Activated CD4-positive, alpha-beta memory T cell treated with anti-CD3 and anti-CD28 coated beads for 36 hours (primary cell): ENCODE data around the gene COPS7A. TPM values are rescaled to one million over a fixed set of nuclear protein-coding genes. Genes with fewer than 3 reads are reported as not detected.
A peak's percentile ranks its signal among the peaks of the same experiment; 100 is the strongest.

Experiments used
- CTCF ChIA-PET: fragments of 350-600 bp; sonication (Branson Sonifier 250); formaldehyde crosslinking; loops from one replicate; lab custom pipeline; 2021; ENCODE audit warnings: antibody characterized with exemption, inconsistent platforms; lab: Charles Lee
- POLR2A ChIA-PET: fragments of 350-600 bp; sonication (Branson Sonifier 250); formaldehyde crosslinking; loops from one replicate; lab custom pipeline; 2021; ENCODE audit warnings: antibody characterized with exemption; lab: Charles Lee
- DNase-seq: peaks from one replicate; pipeline ENCODE4 v3.0.0-alpha.2; 2020
- H3K27ac Mint-ChIP-seq: one replicate; pipeline ENCODE4 v1.8.0; 2021; ENCODE audit warnings: mixed read lengths
- H3K27me3 Mint-ChIP-seq: one replicate; pipeline ENCODE4 v1.8.0; 2021; ENCODE audit warnings: mixed read lengths
- H3K36me3 Mint-ChIP-seq: one replicate; pipeline ENCODE4 v1.8.0; 2021; ENCODE audit warnings: mixed read lengths
- H3K4me1 Mint-ChIP-seq: one replicate; pipeline ENCODE4 v1.8.0; 2021; ENCODE audit warnings: low read depth, mixed read lengths
- H3K4me3 Mint-ChIP-seq: one replicate; pipeline ENCODE4 v1.8.0; 2021; ENCODE audit warnings: mild to moderate bottlenecking, mixed read lengths
- H3K9me3 Mint-ChIP-seq: one replicate; pipeline ENCODE4 v1.8.0; 2021; ENCODE audit warnings: mixed read lengths
- intact Hi-C: fragments of 100-400 bp; cut with micrococcal nuclease; formaldehyde crosslinking; loops from one replicate; pipeline ENCODE4 v1.15.1; 2023
- total RNA-seq, 2 experiments: library from RNA; stranded (reverse); gene quantifications; one replicate each; pipeline ENCODE4 v1.2.3, GENCODE V29; 2021

The COPS7A gene
- total RNA-seq, 2 experiments from 2014 or later, result 37.6 to 39.4 TPM

DNA sequence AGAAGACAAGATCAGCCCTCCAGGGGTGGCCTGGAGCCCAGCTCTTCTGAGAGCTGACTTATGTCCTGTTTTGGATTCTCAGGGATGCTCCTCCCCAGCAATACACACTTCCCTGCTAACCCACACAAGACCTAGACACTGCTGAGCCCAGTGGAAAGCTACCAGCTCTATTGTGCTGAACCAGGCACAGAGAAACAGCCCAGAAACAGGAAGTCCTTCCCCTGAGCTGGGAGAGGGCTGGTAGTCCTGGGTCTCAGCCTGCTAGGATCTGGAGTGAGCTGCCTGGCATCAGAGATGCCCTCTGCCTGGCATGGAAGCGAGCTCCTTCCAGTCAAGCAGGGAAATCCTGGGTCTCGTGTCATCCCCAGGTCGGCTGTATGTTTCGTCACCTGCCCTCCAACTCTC lies 47.2 kb downstream of the COPS7A start:
- Mint-ChIP-seq H3K9me3 (no peaks in the 10 kb centered on the region), H3K36me3 (peaks cover 37% of the 10 kb centered on the region), H3K27ac (peak overlapping the region; percentile 84), H3K4me1 (peaks cover 57% of the 10 kb centered on the region), H3K4me3 (no peak overlapping the region), H3K27me3 (peaks cover 13% of the 10 kb centered on the region)
- intact Hi-C loops, result no loop called here
- ChIA-PET CTCF (interaction anchor here (0.6 to 3.7 kb wide), 8 partner anchors 9 to 201 kb away, joined by 3 to 24 read pairs (median 8); partner anchors contain the start of gene MLF2), POLR2A (interaction anchor here (0.8 to 2.1 kb wide), 3 partner anchors 10 to 97 kb away, joined by 3 to 10 read pairs (median 8); partner anchors contain the start of genes CD4 and TPI1)
- DNase-seq, result peak; percentile 55

DNA sequence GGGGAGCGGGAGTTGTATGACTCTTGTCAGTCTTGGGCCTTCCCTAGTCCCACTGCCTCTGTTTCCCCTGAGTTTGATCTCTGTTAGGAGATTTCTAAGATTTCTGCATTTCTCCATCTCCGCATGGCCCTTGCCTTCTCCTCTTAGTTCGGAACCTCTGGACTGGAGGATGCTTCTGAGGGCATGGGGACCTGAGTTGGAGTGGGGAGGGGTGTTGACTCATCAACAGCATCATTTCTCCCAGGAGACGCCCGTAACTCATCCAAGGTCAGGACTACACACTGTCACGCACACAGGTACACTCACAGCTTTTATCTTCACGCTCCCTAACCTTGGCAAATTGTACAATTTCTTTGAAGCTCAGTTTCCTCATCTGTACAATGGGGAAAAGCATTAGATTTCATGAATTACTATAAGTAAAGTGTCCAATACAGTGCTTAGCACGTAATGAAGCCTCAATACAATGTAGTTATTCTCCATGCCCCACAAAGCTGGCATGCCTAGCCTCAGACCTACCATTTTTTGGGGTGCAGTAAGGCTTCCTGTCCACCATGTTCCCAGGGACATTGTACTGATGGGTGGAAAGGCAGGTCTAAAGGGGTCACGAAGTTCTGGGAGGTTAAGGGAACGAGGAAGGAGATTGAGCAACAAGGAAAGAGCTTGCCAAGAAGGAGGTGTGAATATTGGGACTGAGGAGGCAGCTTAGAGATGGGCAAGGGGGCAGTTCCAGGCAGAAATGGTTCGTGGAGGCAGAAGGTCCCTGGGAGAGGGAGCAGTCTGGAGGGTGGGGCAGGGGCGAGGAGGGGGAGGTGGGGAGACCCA lies 47.9 kb downstream of the COPS7A start:
- ChIA-PET POLR2A (interaction anchor here (0.6 to 3.7 kb wide), 6 partner anchors 9 to 156 kb away, joined by 3 to 12 read pairs (median 7); partner anchors contain the start of genes CD4 and TPI1), CTCF (interaction anchor here (0.6 to 3.7 kb wide), 8 partner anchors 9 to 201 kb away, joined by 3 to 24 read pairs (median 8); partner anchors contain the start of genes COPS7A, MLF2 and ZNF384)
- Mint-ChIP-seq H3K27ac (peak overlapping the region; percentile 84), H3K36me3 (peaks cover 41% of the 10 kb centered on the region), H3K27me3 (peaks cover 13% of the 10 kb centered on the region), H3K4me1 (peaks cover 62% of the 10 kb centered on the region), H3K9me3 (no peaks in the 10 kb centered on the region), H3K4me3 (peak overlapping the region; percentile 86)
- intact Hi-C loops, result no loop called here
- DNase-seq, result no peak

DNA sequence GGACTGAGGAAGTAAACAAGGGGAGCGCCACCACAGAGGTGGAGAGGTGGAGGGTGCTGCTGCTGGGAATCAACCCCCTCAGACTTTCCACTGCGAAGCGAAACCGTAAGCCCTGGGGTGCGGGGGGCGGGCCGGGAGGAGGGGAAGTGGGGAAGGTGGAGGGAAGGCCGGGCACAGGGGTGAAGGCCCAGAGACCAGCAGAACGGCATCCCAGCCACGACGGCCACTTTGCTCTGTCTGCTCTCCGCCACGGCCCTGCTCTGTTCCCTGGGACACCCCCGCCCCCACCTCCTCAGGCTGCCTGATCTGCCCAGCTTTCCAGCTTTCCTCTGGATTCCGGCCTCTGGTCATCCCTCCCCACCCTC lies 48.5 kb downstream of the COPS7A start, which contains the start of gene LAG3:
Gene LAG3, plus strand, starts transcription at position 190 of the 365 bp plus-strand sequence. CDS start 333 bp downstream, outside the sequence.
- Mint-ChIP-seq H3K4me3 (peak within 1 kb of the TSS; percentile 86), H3K27ac (peak within 1 kb of the TSS; percentile 84), H3K27me3 (peaks cover 13% of the 10 kb centered on the region), H3K36me3 (peaks cover 42% of the 10 kb centered on the region), H3K9me3 (no peaks in the 10 kb centered on the region), H3K4me1 (peaks cover 64% of the 10 kb centered on the region)
- ChIA-PET POLR2A (interaction anchor here (0.6 to 3.7 kb wide), 4 partner anchors 14 to 157 kb away, joined by 4 to 12 read pairs (median 7); partner anchors contain the start of gene CD4), CTCF (interaction anchor here (1.0 to 3.7 kb wide), 6 partner anchors 8 to 83 kb away, joined by 3 to 24 read pairs (median 8); partner anchors contain the start of genes COPS7A, MLF2 and ZNF384)
- intact Hi-C loops, result no loop called here
- peak; percentile 85 for DNase-seq

DNA sequence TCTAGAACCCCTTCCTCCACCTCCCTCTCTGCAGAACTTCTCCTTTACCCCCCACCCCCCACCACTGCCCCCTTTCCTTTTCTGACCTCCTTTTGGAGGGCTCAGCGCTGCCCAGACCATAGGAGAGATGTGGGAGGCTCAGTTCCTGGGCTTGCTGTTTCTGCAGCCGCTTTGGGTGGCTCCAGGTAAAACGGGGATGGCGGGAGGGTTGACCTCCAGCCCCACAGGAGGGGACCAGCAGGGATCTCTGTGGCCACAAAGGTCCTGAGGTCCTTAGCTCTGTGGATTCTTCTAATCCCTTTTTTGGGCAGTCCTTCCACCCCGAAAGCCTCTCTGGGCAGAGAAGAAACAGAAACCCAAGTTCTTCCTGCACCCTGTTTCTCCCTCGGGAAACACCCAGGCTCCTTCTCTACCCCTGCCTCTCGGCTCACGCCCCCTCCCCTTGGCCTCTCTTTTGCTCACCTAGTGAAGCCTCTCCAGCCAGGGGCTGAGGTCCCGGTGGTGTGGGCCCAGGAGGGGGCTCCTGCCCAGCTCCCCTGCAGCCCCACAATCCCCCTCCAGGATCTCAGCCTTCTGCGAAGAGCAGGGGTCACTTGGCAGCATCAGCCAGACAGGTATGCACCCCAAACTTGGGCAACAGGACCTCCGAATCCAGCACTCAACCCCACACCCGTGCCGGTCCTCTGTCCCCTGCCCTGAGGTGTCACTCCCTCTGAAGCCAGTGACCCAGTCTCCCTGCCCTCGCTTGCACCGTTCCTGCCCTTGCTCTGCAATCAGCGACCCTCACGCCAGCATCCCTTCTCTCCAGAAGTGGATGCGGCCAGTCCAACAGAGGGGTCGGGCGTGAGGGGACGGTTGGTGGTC lies 49.1 kb downstream of the COPS7A start:
- Mint-ChIP-seq H3K9me3 (no peaks in the 10 kb centered on the region), H3K4me1 (peaks cover 61% of the 10 kb centered on the region), H3K27me3 (peaks cover 9% of the 10 kb centered on the region), H3K27ac (peak overlapping the region; percentile 84), H3K4me3 (peak overlapping the region; percentile 86), H3K36me3 (peaks cover 44% of the 10 kb centered on the region)
- CTCF ChIA-PET, result interaction anchor here (1.0 to 3.5 kb wide), 5 partner anchors 19 to 89 kb away, joined by 4 to 24 read pairs (median 5); partner anchors contain the start of genes COPS7A, MLF2 and ZNF384
- intact Hi-C loops, result no loop called here
- POLR2A ChIA-PET, result interaction anchor here (1.2 to 3.7 kb wide), 3 partner anchors 13 to 19 kb away, joined by 6 to 12 read pairs (median 7); partner anchors contain the start of gene MLF2
- DNase-seq, result no peak

DNA sequence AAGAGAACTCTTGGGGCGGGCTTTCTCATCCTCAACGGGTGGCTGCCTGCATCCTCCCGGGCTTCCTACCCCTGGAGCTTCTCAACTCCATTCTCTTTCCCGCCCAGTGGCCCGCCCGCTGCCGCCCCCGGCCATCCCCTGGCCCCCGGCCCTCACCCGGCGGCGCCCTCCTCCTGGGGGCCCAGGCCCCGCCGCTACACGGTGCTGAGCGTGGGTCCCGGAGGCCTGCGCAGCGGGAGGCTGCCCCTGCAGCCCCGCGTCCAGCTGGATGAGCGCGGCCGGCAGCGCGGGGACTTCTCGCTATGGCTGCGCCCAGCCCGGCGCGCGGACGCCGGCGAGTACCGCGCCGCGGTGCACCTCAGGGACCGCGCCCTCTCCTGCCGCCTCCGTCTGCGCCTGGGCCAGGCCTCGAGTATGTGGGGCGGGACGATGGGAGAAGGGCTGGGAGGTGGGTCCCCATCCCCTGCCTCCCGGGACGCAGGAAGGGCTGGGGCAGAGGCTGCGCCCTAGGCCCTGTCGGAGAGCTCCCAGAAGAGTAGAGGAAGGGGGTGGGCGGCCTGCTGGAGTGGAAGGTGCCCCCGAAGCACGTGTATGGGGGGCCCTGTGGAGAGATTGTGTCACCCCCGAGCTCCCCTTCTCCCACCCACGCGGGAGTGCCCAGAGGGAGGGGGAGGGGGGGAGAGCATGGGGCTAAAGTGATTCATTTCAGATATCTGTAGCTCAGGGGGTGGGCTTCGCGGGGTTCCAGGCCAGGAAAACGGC lies 49.9 kb downstream of the COPS7A start:
- H3K4me3 Mint-ChIP-seq, result peak overlapping the region; percentile 86

DNA sequence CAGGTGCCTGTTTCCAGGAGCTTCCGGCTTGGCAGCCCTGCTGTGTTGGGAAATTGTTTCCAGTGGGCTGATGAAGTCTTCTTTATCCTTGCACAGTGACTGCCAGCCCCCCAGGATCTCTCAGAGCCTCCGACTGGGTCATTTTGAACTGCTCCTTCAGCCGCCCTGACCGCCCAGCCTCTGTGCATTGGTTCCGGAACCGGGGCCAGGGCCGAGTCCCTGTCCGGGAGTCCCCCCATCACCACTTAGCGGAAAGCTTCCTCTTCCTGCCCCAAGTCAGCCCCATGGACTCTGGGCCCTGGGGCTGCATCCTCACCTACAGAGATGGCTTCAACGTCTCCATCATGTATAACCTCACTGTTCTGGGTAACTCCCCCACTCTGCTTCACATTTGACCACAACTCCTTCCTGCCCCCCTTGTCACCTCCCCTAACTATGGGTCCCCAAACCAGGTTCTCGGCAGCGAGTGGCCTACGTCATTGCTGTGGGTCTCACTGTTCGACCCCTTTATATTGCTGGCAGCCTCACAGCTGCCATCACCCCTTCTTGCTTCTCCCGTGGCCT lies 50.7 kb downstream of the COPS7A start:
- Mint-ChIP-seq H3K27ac (peak overlapping the region; percentile 80), H3K4me3 (peak overlapping the region; percentile 80), H3K9me3 (no peaks in the 10 kb centered on the region), H3K4me1 (peaks cover 68% of the 10 kb centered on the region), H3K36me3 (peaks cover 54% of the 10 kb centered on the region), H3K27me3 (peaks cover 3% of the 10 kb centered on the region)
- DNase-seq, result peak; percentile 36
- ChIA-PET POLR2A (interaction anchor here (0.8 to 3.7 kb wide), 5 partner anchors 15 to 51 kb away, joined by 3 to 13 read pairs (median 7); partner anchors contain the start of genes CD4, COPS7A and MLF2), CTCF (interaction anchor here (1.0 to 5.2 kb wide), 7 partner anchors 8 to 90 kb away, joined by 3 to 51 read pairs (median 6); partner anchors contain the start of genes CD4, MLF2 and PTMS)
- intact Hi-C loops, result loop anchor here (2.0 kb wide), 1 partner anchor 16 kb away; no protein-coding TSS in a partner anchor

More for the DNA sequence above, 49.9 kb downstream of the COPS7A start:
- Mint-ChIP-seq H3K4me1 (peaks cover 62% of the 10 kb centered on the region), H3K27me3 (peaks cover 4% of the 10 kb centered on the region), H3K27ac (peak overlapping the region; percentile 84), H3K36me3 (peaks cover 51% of the 10 kb centered on the region), H3K9me3 (no peaks in the 10 kb centered on the region)
- ChIA-PET POLR2A (interaction anchor here (0.6 to 3.7 kb wide), 5 partner anchors 15 to 50 kb away, joined by 3 to 13 read pairs (median 7); partner anchors contain the start of genes CD4, COPS7A and MLF2), CTCF (interaction anchor here (1.0 to 5.2 kb wide), 6 partner anchors 7 to 89 kb away, joined by 3 to 51 read pairs (median 7); partner anchors contain the start of genes CD4, MLF2 and PTMS)
- intact Hi-C loops, result loop anchor here (2.0 kb wide), 1 partner anchor 17 kb away; no protein-coding TSS in a partner anchor
- DNase-seq, result peak; percentile 61

DNA sequence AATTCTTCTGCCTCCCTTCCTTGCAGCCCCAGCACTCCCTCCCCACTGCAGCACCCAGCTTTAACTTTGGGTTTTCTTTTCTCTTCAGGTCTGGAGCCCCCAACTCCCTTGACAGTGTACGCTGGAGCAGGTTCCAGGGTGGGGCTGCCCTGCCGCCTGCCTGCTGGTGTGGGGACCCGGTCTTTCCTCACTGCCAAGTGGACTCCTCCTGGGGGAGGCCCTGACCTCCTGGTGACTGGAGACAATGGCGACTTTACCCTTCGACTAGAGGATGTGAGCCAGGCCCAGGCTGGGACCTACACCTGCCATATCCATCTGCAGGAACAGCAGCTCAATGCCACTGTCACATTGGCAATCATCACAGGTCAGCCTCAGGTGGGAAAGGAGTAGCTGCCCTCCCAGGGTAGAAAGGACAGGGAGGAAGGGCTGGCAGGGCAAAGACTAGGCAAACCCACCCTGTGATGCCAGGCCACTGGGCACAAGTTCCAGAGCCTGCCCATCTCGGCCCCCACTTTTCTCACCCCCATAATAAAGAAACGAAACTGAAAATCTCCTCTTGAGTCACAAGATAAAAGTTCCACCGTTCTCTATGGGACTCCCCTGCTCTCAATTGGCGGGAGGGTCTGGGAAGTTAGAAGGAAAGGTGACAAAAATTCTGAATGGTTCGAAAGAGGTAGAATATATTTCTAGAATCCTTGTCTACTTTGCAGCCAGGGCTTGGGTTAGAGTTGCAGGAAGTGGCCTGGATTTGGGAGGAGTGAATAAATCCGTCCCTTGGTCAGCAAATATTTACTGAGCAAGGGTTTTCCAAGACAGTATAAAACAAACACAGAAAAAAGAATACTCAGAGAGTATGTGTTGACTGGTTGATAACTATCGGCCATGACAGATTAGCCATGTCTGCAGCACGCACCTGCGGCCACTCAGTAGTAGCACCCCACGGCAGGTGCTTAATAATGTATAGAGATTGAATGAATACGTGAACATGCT lies 51.6 kb downstream of the COPS7A start:
- ChIA-PET POLR2A (interaction anchor here (1.4 to 3.7 kb wide), 3 partner anchors 14 to 22 kb away, joined by 5 to 13 read pairs (median 12); partner anchors contain the start of genes CD4 and MLF2), CTCF (interaction anchor here (1.0 to 5.2 kb wide), 5 partner anchors 9 to 22 kb away, joined by 3 to 51 read pairs (median 8); partner anchors contain the start of genes CD4, MLF2 and PTMS)
- Mint-ChIP-seq H3K36me3 (peaks cover 52% of the 10 kb centered on the region), H3K27me3 (peaks cover 3% of the 10 kb centered on the region), H3K9me3 (no peaks in the 10 kb centered on the region), H3K27ac (peak overlapping the region; percentile 80), H3K4me3 (peak overlapping the region; percentile 80), H3K4me1 (peaks cover 76% of the 10 kb centered on the region)
- intact Hi-C loops, result loop anchor here (2.0 kb wide), 1 partner anchor 15 kb away; no protein-coding TSS in a partner anchor
- peak; percentile 22 for DNase-seq

DNA sequence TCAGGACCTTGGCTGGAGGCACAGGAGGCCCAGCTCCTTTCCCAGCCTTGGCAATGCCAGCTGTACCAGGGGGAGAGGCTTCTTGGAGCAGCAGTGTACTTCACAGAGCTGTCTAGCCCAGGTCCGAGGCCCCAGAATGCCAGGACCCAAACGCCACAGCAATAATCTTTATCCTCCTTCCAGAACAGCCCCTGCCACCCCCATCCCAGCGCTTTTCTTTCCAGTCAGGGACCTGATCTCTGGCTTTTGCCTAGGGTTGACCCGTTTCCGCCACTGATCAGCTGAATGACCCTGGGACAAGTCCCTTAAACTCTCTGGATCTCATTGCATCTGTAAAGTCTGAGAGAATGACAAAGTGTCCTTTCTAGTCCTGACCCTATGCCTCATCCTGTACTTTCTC lies 53.5 kb downstream of the COPS7A start:
- CTCF ChIA-PET, result interaction anchor here (0.6 to 5.2 kb wide), 5 partner anchors 11 to 182 kb away, joined by 3 to 72 read pairs (median 3); partner anchors contain the start of genes MLF2 and PTMS
- Mint-ChIP-seq H3K27me3 (peaks cover 3% of the 10 kb centered on the region), H3K4me1 (peaks cover 69% of the 10 kb centered on the region), H3K36me3 (peaks cover 49% of the 10 kb centered on the region), H3K9me3 (no peaks in the 10 kb centered on the region), H3K27ac (no peak overlapping the region), H3K4me3 (no peak overlapping the region)
- POLR2A ChIA-PET, result interaction anchor here (0.7 to 1.0 kb wide), 3 partner anchors 9 to 84 kb away, joined by 3 to 6 read pairs (median 3); partner anchors contain the start of gene PTMS
- DNase-seq, result no peak
- intact Hi-C loops, result no loop called here

DNA sequence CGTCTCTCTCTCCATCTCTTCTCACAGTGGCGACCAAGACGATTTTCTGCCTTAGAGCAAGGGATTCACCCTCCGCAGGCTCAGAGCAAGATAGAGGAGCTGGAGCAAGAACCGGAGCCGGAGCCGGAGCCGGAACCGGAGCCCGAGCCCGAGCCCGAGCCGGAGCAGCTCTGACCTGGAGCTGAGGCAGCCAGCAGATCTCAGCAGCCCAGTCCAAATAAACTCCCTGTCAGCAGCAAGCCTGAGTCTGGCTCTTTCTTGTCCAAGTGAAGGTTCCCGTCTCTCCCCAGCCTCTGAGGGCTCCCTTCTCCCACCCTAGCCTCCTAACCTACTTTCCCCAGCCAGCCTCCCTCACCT lies 54.3 kb downstream of the COPS7A start:
- Mint-ChIP-seq H3K27ac (peak overlapping the region; percentile 46), H3K4me3 (peak overlapping the region; percentile 67), H3K9me3 (no peaks in the 10 kb centered on the region), H3K27me3 (peaks cover 2% of the 10 kb centered on the region), H3K36me3 (peaks cover 47% of the 10 kb centered on the region), H3K4me1 (peaks cover 73% of the 10 kb centered on the region)
- intact Hi-C loops, result no loop called here
- POLR2A ChIA-PET, result interaction anchor here (0.6 to 1.8 kb wide), 5 partner anchors 11 to 146 kb away, joined by 3 to 19 read pairs (median 5); partner anchors contain the start of genes CD4, MLF2 and PTMS
- DNase-seq, result no peak
- CTCF ChIA-PET, result interaction anchor here (0.6 to 5.2 kb wide), 21 partner anchors 9 to 179 kb away, joined by 3 to 72 read pairs (median 4); partner anchors contain the start of genes CD4, MLF2, PTMS and ZNF384
